ENCODE measurements around the gene FBLN1. TPM values are rescaled to one million over a fixed set of nuclear protein-coding genes. Genes with fewer than 3 reads are reported as not detected.

Gene FBLN1
- total and polyA plus RNA-seq, 2 of the 8 experiments (the other 6 are each of a cell fraction or from before 2014, with no cell fraction given), result 159 to 168 TPM

DNA sequence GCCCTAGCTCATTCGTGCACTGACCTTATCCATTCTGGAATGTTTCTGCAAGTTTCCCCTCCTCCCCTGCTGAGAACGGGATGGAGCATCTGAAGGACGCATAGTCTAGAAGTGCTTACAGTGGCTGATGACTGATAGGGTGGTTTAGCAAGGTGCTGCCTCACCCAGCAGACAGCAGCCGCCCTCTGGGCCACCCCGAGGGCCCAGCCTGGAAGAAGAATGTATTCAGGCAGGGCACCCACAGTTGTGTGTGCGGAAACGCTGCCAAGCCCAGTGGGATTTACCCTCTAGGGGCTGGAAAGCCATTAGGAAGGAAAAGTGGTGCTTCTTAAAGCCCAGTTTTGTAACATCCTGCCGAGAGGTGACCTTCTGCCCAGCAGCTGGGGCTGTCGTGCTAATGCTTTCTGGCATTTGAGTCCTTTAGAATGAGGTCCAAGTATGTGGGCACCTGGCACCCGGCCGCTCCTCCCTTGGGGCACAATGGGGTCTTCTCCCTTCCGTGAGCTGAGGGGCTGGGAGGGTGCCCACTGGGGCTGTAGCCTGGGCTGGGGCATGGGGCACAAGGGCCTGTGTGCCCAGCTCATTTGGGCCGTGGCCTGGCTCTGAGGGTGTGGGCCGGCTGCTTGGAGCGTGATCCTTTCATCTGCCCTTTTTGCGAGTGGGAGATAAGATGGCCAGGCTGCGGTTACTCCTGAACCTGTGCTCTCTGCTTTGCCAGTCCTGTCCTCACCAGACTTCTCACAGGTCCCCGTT is 14.4 kb downstream of the FBLN1 start:
- ChIA-PET CTCF (ENCODE audit: partially characterized antibody) (interaction anchor here (0.6 to 1.4 kb wide), 6 partner anchors 12 to 257 kb away, joined by 3 to 5 read pairs (median 3); no protein-coding TSS in a partner anchor), POLR2A (ENCODE audit: partially characterized antibody) (interaction anchor here (1.2 to 6.7 kb wide), 6 partner anchors 8 to 35 kb away, joined by 3 to 44 read pairs (median 3); partner anchors contain the start of gene FBLN1)
- H3K9me3 ChIP-seq (ENCODE audit: insufficient read depth in 2 of 2, low read depth in 1 of 2, low read length in 1 of 2), result no peaks in the 10 kb centered on the region
- H3K27ac ChIP-seq (ENCODE audit: low read depth, low read length), result no peak overlapping the region
- no peak overlapping the region for H3K18ac ChIP-seq (ENCODE audit: extremely low read depth, low read length)
- H2AK5ac ChIP-seq (ENCODE audit: low read depth, low read length), result no peak overlapping the region
- no peak overlapping the region for H3K23ac ChIP-seq (ENCODE audit: insufficient read length)
- WGBS, 2 experiments (ENCODE audit: extremely low coverage in 1 of 2, insufficient coverage in 1 of 2, insufficient read length in 1 of 2, insufficient replicate concordance in 2 of 2, low coverage in 1 of 2, low lambda C conversion rate in 2 of 2, missing lambda C conversion rate in 1 of 2), result 85% methylated on average over 18 of the region's 18 CpGs; no CpG with 5 or more reads in 1 of the 2 experiments
- no peak overlapping the region for H3K56ac ChIP-seq (replicated peaks; ENCODE audit: insufficient read length, low read depth, low read length)
- H3K36me3 ChIP-seq (ENCODE audit: control insufficient read depth in 2 of 4, insufficient read depth in 4 of 4, low read length in 3 of 4), result peaks cover 11 to 24% (median 16%) of the 10 kb centered on the region in 4 experiments; a peak in 6 of 8 replicates
- H3K9ac ChIP-seq (replicated peaks in 1 of 4; ENCODE audit: extremely low read depth in 1 of 4, low read depth in 3 of 4, low read length in 3 of 4), result no peak overlapping the region
- no peak overlapping the region for H2BK20ac ChIP-seq (ENCODE audit: low read length)
- H4K91ac ChIP-seq (replicated peaks; ENCODE audit: insufficient read length, low read length), result no peak overlapping the region
- H4K5ac ChIP-seq (ENCODE audit: insufficient read length, low read depth, low read length), result no peak overlapping the region
- H3K23me2 ChIP-seq (ENCODE audit: low read depth, low read length), result no peaks in the 10 kb centered on the region; the same call in 1 of the 2 replicates
- H4K8ac ChIP-seq (ENCODE audit: extremely low read depth, insufficient read depth, low read length), result no peak overlapping the region
- H3K4me3 ChIP-seq (ENCODE audit: extremely low read depth in 1 of 4, insufficient read depth in 2 of 4, low read depth in 3 of 4, low read length in 4 of 4), result no peak overlapping the region
- H2BK5ac ChIP-seq (ENCODE audit: low read depth, low read length), result no peak overlapping the region; the same call in 1 of the 2 replicates
- H2BK120ac ChIP-seq (replicated peaks; ENCODE audit: low read depth, low read length), result no peak overlapping the region
- peaks cover 0 to 53% of the 10 kb centered on the region in 2 experiments; a peak in 3 of 4 replicates for H3K79me2 ChIP-seq (ENCODE audit: control insufficient read depth in 1 of 2, insufficient read depth in 2 of 2, low read length in 2 of 2)
- no peak overlapping the region for H2BK15ac ChIP-seq (ENCODE audit: low read length)
- H4K20me1 ChIP-seq (replicated peaks in 1 of 2; ENCODE audit: control insufficient read depth in 1 of 2, insufficient read depth in 2 of 2, low read length in 2 of 2), result peaks cover 6 to 37% of the 10 kb centered on the region in 2 experiments
- no peak overlapping the region for H2BK12ac ChIP-seq (ENCODE audit: low read depth, low read length)
- no peak overlapping the region for H3K4me2 ChIP-seq (ENCODE audit: insufficient read depth in 1 of 2, low read depth in 2 of 2, low read length in 2 of 2)
- no peak overlapping the region for H2AFZ ChIP-seq (ENCODE audit: low read length)
- no peak overlapping the region for H3K4ac ChIP-seq (replicated peaks; ENCODE audit: insufficient read length, low read depth, low read length)
- peaks cover 27% of the 10 kb centered on the region for H3K79me1 ChIP-seq (ENCODE audit: low read depth, low read length)
- no peak overlapping the region for H3K14ac ChIP-seq (ENCODE audit: insufficient read length)
- no peaks in the 10 kb centered on the region for H3K27me3 ChIP-seq (replicated peaks in 1 of 4; ENCODE audit: control insufficient read depth in 3 of 4, extremely low read depth in 1 of 4, insufficient read depth in 3 of 4, low read length in 3 of 4)
- no peak for TF ChIP-seq TCF12 (IDR thresholded peaks at IDR 0.05; ENCODE audit: low read depth, low read length)
- TF ChIP-seq TEAD4 (IDR thresholded peaks at IDR 0.05; ENCODE audit: low read depth, low read length), result 0 out of 2 replicates have a peak, but pooled peaks have one; percentile 54
- no peak for FAIRE-seq
- peaks cover 0 to 15% (median 6%) of the 10 kb centered on the region in 4 experiments; a peak in 6 of 7 replicates for H3K4me1 ChIP-seq (replicated peaks in 1 of 4; ENCODE audit: control insufficient read depth in 3 of 4, insufficient read depth in 4 of 4, low read length in 3 of 4)
- DNase-seq (ENCODE audit: low read depth in 1 of 2, low spot score in 2 of 2), result no peak

Measured in H1 (cell line).